Skeletal muscle satellite cell (primary cell): ENCODE data around the gene XPO6.
"Not testable (repeated sequence)": the region's sequence is repeated elsewhere in the genome, so short reads cannot be mapped to it uniquely, and the experiment has no call there.

Experiments used
- H3K27me3 ChIP-seq: 2 replicates; pipeline ENCODE4 v1.7.0; 2013; ENCODE audit warnings: low read length; ENCODE audit not compliant: control insufficient read depth, insufficient read depth
- H3K36me3 ChIP-seq: 2 replicates; pipeline ENCODE4 v1.7.0; 2013; ENCODE audit warnings: mild to moderate bottlenecking, control low read depth, low read length; ENCODE audit not compliant: insufficient read depth
- H3K4me1 ChIP-seq: 2 replicates; pipeline ENCODE4 v1.7.0; 2013; ENCODE audit warnings: low read length; ENCODE audit not compliant: control insufficient read depth, insufficient read depth
- H3K4me2 ChIP-seq: 2 replicates; pipeline ENCODE4 v1.7.0; 2013; ENCODE audit warnings: mild to moderate bottlenecking, low read length
- H3K4me3 ChIP-seq: 2 replicates; pipeline ENCODE4 v1.7.0; 2013; ENCODE audit warnings: low read length
- H3K9ac ChIP-seq: 2 replicates; pipeline ENCODE4 v1.7.0; 2013; ENCODE audit warnings: mild to moderate bottlenecking, low read depth, low read length, moderate library complexity
- H3K9me3 ChIP-seq: replicated peaks from 2 replicates; pipeline ENCODE4 v1.7.0; 2013; ENCODE audit warnings: mild to moderate bottlenecking, control low read depth, low read length

Gene XPO6

GRCh38 chr16:28121527-28121926 lies 90.2 kb downstream of the XPO6 start:
- Histone ChIP-seq H3K9me3 (no peaks in the 10 kb centered on the region), H3K4me2 (no peak overlapping the region), H3K4me3 (no peak overlapping the region), H3K9ac (no peak overlapping the region), H3K27me3 (no peaks in the 10 kb centered on the region), H3K4me1 (no peaks in the 10 kb centered on the region), H3K36me3 (peaks cover 81% of the 10 kb centered on the region)

GRCh38 chr16:28120754-28121153 lies 91.0 kb downstream of the XPO6 start:
- H3K4me3 ChIP-seq: no peak overlapping the region
- no peaks in the 10 kb centered on the region for H3K9me3 ChIP-seq
- H3K36me3 ChIP-seq: peaks cover 79% of the 10 kb centered on the region
- H3K4me1 ChIP-seq: no peaks in the 10 kb centered on the region
- H3K9ac ChIP-seq: no peak overlapping the region
- H3K4me2 ChIP-seq: no peak overlapping the region
- no peaks in the 10 kb centered on the region for H3K27me3 ChIP-seq

GRCh38 chr16:28118637-28119036 lies 93.1 kb downstream of the XPO6 start:
- H3K36me3 ChIP-seq: peaks cover 77% of the 10 kb centered on the region

GRCh38 chr16:28117168-28117565 lies 94.6 kb downstream of the XPO6 start:
- H3K36me3 ChIP-seq: peaks cover 81% of the 10 kb centered on the region
- no peak overlapping the region for H3K4me2 ChIP-seq

More at GRCh38 chr16:28118637-28119036, 93.1 kb downstream of the XPO6 start:
- Histone ChIP-seq H3K27me3 (no peaks in the 10 kb centered on the region), H3K4me2 (no peak overlapping the region), H3K9me3 (no peaks in the 10 kb centered on the region), H3K9ac (no peak overlapping the region), H3K4me1 (no peaks in the 10 kb centered on the region), H3K4me3 (no peak overlapping the region)

DNA sequence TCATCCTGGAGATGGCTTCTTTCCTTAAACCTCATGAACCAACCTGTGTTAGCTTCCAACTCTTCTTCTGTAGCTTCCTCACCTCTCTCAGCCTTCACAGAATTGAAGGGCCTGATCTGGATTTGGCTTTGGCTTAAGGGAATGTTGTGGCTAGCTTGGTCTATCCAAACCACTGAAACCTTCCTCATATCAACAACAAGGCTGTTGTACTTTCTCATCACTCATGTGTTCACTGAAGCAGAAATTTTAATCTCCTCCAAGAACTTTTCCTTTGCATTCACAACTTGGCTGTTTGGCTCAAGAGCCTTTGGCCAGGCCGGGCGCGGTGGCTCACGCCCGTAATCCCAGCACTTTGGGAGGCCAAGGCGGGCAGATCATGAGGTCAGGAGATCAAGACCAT lies 95.9 kb downstream of the XPO6 start:
- H3K4me2 ChIP-seq, H3K4me1 ChIP-seq, H3K27me3 ChIP-seq, H3K9me3 ChIP-seq, H3K9ac ChIP-seq, H3K4me3 ChIP-seq: not testable (repeated sequence)
- H3K36me3 ChIP-seq: peaks cover 80% of the 10 kb centered on the region

More at GRCh38 chr16:28117168-28117565, 94.6 kb downstream of the XPO6 start:
- H3K4me3 ChIP-seq: no peak overlapping the region
- no peaks in the 10 kb centered on the region for H3K27me3 ChIP-seq
- no peak overlapping the region for H3K9ac ChIP-seq
- H3K9me3 ChIP-seq: no peaks in the 10 kb centered on the region
- H3K4me1 ChIP-seq: no peaks in the 10 kb centered on the region

- Histone ChIP-seq H3K4me1 (no peaks in the 10 kb centered on the region), H3K9ac (no peak overlapping the region), H3K36me3 (peaks cover 89% of the 10 kb centered on the region), H3K4me3 (no peak overlapping the region), H3K9me3 (no peaks in the 10 kb centered on the region), H3K4me2 (no peak overlapping the region), H3K27me3 (no peaks in the 10 kb centered on the region)
Measured at GRCh38 chr16:28112908-28113307, 98.9 kb downstream of the XPO6 start.

- H3K9me3 ChIP-seq: no peaks in the 10 kb centered on the region
- H3K4me3 ChIP-seq: no peak overlapping the region
- no peaks in the 10 kb centered on the region for H3K4me1 ChIP-seq
- H3K36me3 ChIP-seq: peaks cover 91% of the 10 kb centered on the region
- H3K4me2 ChIP-seq: no peak overlapping the region
- H3K27me3 ChIP-seq: no peaks in the 10 kb centered on the region
- no peak overlapping the region for H3K9ac ChIP-seq
Measured at GRCh38 chr16:28110977-28111376, 100.8 kb downstream of the XPO6 start.

DNA sequence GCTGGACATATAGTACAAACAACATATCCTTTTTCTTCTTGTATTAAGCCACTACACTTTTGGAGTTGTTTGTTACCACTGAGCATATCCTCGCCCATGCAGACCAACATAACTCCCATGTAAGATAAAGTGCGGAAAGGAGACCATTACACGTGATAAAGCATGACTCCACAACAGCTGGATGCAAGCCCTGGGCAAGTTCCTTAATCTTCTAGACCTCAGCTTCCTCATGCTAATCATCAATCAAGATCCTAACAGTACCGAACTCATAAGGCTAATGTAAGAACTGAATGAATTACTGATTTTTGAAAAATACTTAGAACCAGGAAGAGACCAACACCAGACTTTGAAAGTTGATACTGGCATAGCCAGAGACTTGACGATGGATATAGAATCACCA lies 101.3 kb downstream of the XPO6 start:
- Histone ChIP-seq H3K9me3 (no peaks in the 10 kb centered on the region), H3K36me3 (peaks cover 91% of the 10 kb centered on the region), H3K4me2 (no peak overlapping the region), H3K4me3 (no peak overlapping the region), H3K27me3 (no peaks in the 10 kb centered on the region), H3K4me1 (no peaks in the 10 kb centered on the region), H3K9ac (no peak overlapping the region)

DNA sequence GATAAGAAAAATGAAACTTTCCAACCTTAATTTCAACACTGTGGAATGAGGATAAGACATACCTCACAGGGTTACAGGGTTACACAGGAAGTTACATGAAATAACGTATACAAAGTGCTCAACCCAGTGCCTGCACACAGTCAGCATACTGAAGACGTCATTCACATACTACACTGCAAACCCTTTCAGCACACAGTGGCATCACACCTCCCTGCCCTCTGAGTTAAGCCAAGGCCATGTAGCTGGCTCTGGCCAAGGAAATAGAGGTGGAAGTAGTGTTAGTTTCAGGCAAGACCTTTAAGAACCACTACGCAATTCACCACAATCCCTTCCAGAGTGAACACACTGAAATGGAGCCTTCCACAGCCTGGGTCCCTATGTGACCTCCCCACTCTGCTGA lies 101.7 kb downstream of the XPO6 start:
- Histone ChIP-seq H3K27me3 (no peaks in the 10 kb centered on the region), H3K4me1 (no peaks in the 10 kb centered on the region), H3K36me3 (peaks cover 90% of the 10 kb centered on the region), H3K9me3 (no peaks in the 10 kb centered on the region), H3K4me2 (no peak overlapping the region), H3K4me3 (no peak overlapping the region), H3K9ac (no peak overlapping the region)

DNA sequence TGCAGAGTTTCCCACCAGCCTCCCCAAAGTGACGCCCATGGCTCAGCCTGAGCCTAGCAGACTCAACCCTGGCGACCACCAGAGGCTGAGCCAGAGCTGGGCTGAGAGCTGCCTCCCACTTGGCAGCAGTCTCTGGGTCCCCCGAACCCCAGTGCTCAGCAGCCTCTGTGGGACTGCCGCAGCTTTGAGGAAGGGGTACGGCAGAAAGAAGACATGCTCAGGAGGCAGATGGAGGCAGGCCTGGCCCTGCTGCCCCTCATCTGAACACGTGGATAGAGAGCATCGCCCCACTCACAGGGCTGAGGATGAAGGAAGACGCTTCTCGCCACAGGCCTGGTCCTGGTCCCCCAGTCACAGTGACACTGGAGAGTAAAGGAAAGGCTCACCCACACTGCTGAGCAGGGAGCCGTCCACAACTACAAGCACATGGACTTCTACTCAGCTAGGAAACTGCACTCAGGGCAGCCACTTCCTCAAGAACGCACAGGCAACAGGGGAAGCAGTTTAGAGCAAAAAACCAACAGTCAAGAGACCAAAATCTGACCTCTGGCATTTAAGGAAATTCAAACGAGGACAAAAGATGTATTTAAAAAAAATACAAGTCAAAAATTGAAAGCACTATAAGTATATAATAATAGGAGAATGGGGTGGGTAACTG lies 103.0 kb downstream of the XPO6 start:
- Histone ChIP-seq H3K27me3 (no peaks in the 10 kb centered on the region), H3K4me3 (no peak overlapping the region), H3K9me3 (no peaks in the 10 kb centered on the region), H3K4me1 (no peaks in the 10 kb centered on the region), H3K4me2 (no peak overlapping the region), H3K36me3 (peaks cover 94% of the 10 kb centered on the region), H3K9ac (no peak overlapping the region)

DNA sequence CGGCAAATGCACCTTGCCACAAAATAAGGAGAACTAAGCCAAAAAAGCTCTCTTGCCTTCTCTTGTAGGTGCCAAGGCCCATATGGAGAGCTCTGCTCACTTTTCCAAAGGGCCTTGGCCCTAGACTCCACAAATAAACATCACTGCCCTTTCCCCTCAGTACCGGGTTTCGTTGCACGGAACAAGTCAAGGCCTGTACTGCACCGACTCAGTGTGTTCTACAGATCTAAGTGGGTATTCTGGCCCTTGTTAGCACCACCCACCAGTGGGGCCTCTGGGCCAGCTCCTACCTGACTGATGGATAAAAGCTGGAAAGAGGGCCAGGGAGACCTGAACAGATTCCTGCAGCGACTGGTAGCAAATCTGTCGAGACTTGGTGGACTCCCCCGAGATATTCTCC lies 104.5 kb downstream of the XPO6 start:
- peaks cover 97% of the 10 kb centered on the region for H3K36me3 ChIP-seq
- H3K4me3 ChIP-seq: no peak overlapping the region
- H3K9me3 ChIP-seq: no peaks in the 10 kb centered on the region
- no peak overlapping the region for H3K4me2 ChIP-seq
- H3K9ac ChIP-seq: no peak overlapping the region
- H3K4me1 ChIP-seq: no peaks in the 10 kb centered on the region
- H3K27me3 ChIP-seq: no peaks in the 10 kb centered on the region

GRCh38 chr16:28106467-28107215 lies 105.1 kb downstream of the XPO6 start:
- Histone ChIP-seq H3K9me3 (no peaks in the 10 kb centered on the region), H3K27me3 (no peaks in the 10 kb centered on the region), H3K4me2 (no peak overlapping the region), H3K4me1 (no peaks in the 10 kb centered on the region), H3K4me3 (no peak overlapping the region), H3K36me3 (peaks cover 97% of the 10 kb centered on the region), H3K9ac (no peak overlapping the region)
